ENCODE results near the gene SPNS1.
"Not testable (repeated sequence)": the region's sequence is repeated elsewhere in the genome, so short reads cannot be mapped to it uniquely, and the experiment has no call there.

SPNS1 gene

DNA sequence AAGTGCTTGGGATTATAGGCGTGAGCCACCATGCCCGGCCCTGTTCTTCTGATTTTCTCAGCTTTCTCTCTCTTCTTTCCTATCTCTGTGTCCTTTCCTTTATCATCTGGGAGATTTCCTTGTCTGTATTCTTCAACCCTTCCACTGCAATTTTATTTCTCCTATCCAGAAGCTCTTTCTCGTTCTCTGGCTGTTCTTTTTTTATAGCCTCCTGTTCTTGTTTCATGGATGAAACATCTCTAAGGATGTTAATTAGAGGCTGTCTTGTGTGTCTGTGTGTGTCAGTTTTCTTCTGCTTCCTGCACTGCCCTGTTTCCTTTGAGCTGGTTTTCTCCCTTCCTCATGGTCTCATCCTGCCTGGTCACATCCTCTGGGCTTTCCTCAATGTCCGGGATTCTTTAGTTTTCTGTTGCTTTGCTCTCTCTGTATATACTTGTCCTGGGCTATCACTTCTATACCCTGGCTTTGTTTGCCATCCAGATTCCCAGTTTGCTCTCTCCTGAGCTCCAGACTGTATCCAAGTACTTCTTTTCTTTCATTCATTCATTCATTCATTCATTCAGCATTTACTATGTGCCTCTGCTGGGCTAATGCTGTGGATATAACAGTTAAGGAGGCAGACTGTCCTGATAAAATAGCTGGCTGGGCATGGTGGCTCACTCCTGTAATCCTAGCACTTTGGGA, 12.7 kb downstream of the SPNS1 start:
- no peaks in the 10 kb centered on the region for H3K9me3 ChIP-seq (ENCODE audit: control insufficient read depth, insufficient read depth, low read length)
- no peaks in the 10 kb centered on the region for H3K27me3 ChIP-seq (ENCODE audit: control insufficient read depth, insufficient read depth, low read length)
- WGBS (ENCODE audit: insufficient coverage, insufficient read length): no CpG with 5 or more reads among the region's 4 CpGs
- H3K36me3 ChIP-seq (ENCODE audit: control insufficient read depth, insufficient read depth, low read length): no peaks in the 10 kb centered on the region
- DNase-seq (ENCODE audit: low read depth, low spot score): no peak
- H3K4me3 ChIP-seq (ENCODE audit: low read length): no peak overlapping the region
- no peaks in the 10 kb centered on the region for H3K4me1 ChIP-seq (ENCODE audit: control insufficient read depth, insufficient read depth, low read length)
- H3K27ac ChIP-seq (ENCODE audit: low read length): no peak overlapping the region

DNA sequence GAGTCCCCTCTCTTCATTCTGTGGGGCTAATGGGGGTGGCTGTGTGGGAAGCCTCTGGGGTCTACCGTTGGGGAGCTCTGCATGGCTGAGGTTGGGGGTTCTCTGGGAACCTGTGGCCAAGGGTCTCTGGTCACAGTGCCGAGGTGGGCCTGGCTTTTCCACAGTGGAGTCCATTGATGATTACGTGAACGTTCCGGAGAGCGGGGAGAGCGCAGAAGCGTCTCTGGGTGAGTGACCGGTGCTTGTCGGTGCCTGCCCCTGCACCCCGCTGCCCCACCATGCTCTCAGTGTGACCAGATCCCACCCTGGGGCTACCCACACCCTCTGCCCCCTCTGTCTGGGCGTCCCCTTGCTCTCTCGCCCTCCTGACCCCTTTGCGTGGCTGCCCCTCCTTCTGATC, 14.8 kb downstream of the SPNS1 start:
- no peak for DNase-seq (ENCODE audit: low read depth, low spot score)
- Histone ChIP-seq H3K27me3 (ENCODE audit: control insufficient read depth, insufficient read depth, low read length) (no peaks in the 10 kb centered on the region), H3K4me1 (ENCODE audit: control insufficient read depth, insufficient read depth, low read length) (no peaks in the 10 kb centered on the region), H3K27ac (ENCODE audit: low read length) (no peak overlapping the region), H3K36me3 (ENCODE audit: control insufficient read depth, insufficient read depth, low read length) (no peaks in the 10 kb centered on the region), H3K9me3 (ENCODE audit: control insufficient read depth, insufficient read depth, low read length) (no peaks in the 10 kb centered on the region), H3K4me3 (ENCODE audit: low read length) (no peak overlapping the region)
- WGBS (ENCODE audit: insufficient coverage, insufficient read length): no CpG with 5 or more reads among the region's 14 CpGs

DNA sequence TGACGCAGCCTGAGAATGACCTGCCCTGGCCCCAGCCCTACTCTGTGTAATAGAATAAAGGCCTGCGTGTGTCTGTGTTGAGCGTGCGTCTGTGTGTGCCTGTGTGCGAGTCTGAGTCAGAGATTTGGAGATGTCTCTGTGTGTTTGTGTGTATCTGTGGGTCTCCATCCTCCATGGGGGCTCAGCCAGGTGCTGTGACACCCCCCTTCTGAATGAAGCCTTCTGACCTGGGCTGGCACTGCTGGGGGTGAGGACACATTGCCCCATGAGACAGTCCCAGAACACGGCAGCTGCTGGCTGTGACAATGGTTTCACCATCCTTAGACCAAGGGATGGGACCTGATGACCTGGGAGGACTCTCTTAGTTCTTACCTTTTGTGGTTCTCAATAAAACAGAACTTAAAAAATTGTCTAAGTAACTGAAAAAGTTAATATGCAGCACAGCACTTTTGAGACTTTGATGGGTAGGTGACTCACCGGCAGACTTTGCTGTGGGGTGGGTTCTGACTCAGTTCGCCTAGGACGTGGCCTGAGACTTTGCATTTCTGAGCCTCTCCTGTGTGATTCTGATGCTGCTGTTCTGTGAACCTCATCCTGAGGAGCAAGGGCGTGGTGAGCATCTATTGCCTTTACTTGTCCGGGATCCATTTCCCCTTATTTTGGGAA, 15.9 kb downstream of the SPNS1 start:
- WGBS (ENCODE audit: insufficient coverage, insufficient read length): no CpG with 5 or more reads among the region's 11 CpGs

GRCh38 chr16:28991687-28992086, 17.1 kb downstream of the SPNS1 start:
- Histone ChIP-seq H3K36me3 (ENCODE audit: control insufficient read depth, insufficient read depth, low read length) (no peaks in the 10 kb centered on the region), H3K4me3 (ENCODE audit: low read length) (no peak overlapping the region), H3K27ac (ENCODE audit: low read length) (no peak overlapping the region), H3K9me3 (ENCODE audit: control insufficient read depth, insufficient read depth, low read length) (no peaks in the 10 kb centered on the region), H3K4me1 (ENCODE audit: control insufficient read depth, insufficient read depth, low read length) (no peaks in the 10 kb centered on the region), H3K27me3 (ENCODE audit: control insufficient read depth, insufficient read depth, low read length) (no peaks in the 10 kb centered on the region)
- DNase-seq (ENCODE audit: low read depth, low spot score): no peak
- no CpG with 5 or more reads among the region's 8 CpGs for WGBS (ENCODE audit: insufficient coverage, insufficient read length)

More for the DNA sequence above, 15.9 kb downstream of the SPNS1 start:
- no peaks in the 10 kb centered on the region for H3K36me3 ChIP-seq (ENCODE audit: control insufficient read depth, insufficient read depth, low read length)
- no peaks in the 10 kb centered on the region for H3K27me3 ChIP-seq (ENCODE audit: control insufficient read depth, insufficient read depth, low read length)
- no peak overlapping the region for H3K27ac ChIP-seq (ENCODE audit: low read length)
- H3K9me3 ChIP-seq (ENCODE audit: control insufficient read depth, insufficient read depth, low read length): no peaks in the 10 kb centered on the region
- no peaks in the 10 kb centered on the region for H3K4me1 ChIP-seq (ENCODE audit: control insufficient read depth, insufficient read depth, low read length)
- H3K4me3 ChIP-seq (ENCODE audit: low read length): no peak overlapping the region
- DNase-seq (ENCODE audit: low read depth, low spot score): no peak

- no CpG with 5 or more reads among the region's 10 CpGs for WGBS (ENCODE audit: insufficient coverage, insufficient read length)
- H3K4me1 ChIP-seq (ENCODE audit: control insufficient read depth, insufficient read depth, low read length): no peaks in the 10 kb centered on the region
- no peak for DNase-seq (ENCODE audit: low read depth, low spot score)
- H3K27ac ChIP-seq (ENCODE audit: low read length): no peak overlapping the region
- H3K4me3 ChIP-seq (ENCODE audit: low read length): no peak overlapping the region
- no peaks in the 10 kb centered on the region for H3K27me3 ChIP-seq (ENCODE audit: control insufficient read depth, insufficient read depth, low read length)
- no peaks in the 10 kb centered on the region for H3K9me3 ChIP-seq (ENCODE audit: control insufficient read depth, insufficient read depth, low read length)
- no peaks in the 10 kb centered on the region for H3K36me3 ChIP-seq (ENCODE audit: control insufficient read depth, insufficient read depth, low read length)
Observed at GRCh38 chr16:28992496-28992895, 17.9 kb downstream of the SPNS1 start.

GRCh38 chr16:28998837-28999236, 24.3 kb downstream of the SPNS1 start:
- WGBS (ENCODE audit: insufficient coverage, insufficient read length): no CpG with 5 or more reads among the region's 3 CpGs
- Histone ChIP-seq H3K27ac (ENCODE audit: low read length) (no peak overlapping the region), H3K9me3 (ENCODE audit: control insufficient read depth, insufficient read depth, low read length) (no peaks in the 10 kb centered on the region), H3K4me3 (ENCODE audit: low read length) (no peak overlapping the region), H3K27me3 (ENCODE audit: control insufficient read depth, insufficient read depth, low read length) (no peaks in the 10 kb centered on the region), H3K4me1 (ENCODE audit: control insufficient read depth, insufficient read depth, low read length) (no peaks in the 10 kb centered on the region), H3K36me3 (ENCODE audit: control insufficient read depth, insufficient read depth, low read length) (no peaks in the 10 kb centered on the region)
- no peak for DNase-seq (ENCODE audit: low read depth, low spot score)

DNA sequence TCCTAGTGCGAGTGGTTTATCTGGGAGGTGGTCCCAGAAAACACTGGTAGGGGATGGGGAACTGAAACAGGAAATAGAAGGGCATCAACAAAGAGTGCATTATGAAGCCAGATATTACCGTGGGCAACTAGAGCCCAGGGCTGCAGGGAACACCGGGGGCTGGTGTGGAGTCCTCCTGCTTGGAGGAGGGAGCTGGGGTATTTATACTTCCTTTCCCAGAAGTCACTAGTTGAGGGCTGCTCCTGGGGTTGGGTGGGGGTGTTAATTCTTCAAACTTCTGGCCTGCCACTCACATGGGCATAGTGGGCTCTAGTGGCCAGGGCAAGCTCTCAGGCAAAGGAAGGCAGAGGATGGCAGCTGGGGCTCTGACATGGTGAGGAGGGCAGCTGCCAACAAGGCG, 25.0 kb downstream of the SPNS1 start:
- Histone ChIP-seq H3K4me1 (ENCODE audit: control insufficient read depth, insufficient read depth, low read length) (no peaks in the 10 kb centered on the region), H3K27me3 (ENCODE audit: control insufficient read depth, insufficient read depth, low read length) (no peaks in the 10 kb centered on the region), H3K9me3 (ENCODE audit: control insufficient read depth, insufficient read depth, low read length) (no peaks in the 10 kb centered on the region), H3K27ac (ENCODE audit: low read length) (no peak overlapping the region), H3K4me3 (ENCODE audit: low read length) (no peak overlapping the region), H3K36me3 (ENCODE audit: control insufficient read depth, insufficient read depth, low read length) (no peaks in the 10 kb centered on the region)
- DNase-seq (ENCODE audit: low read depth, low spot score): no peak
- no CpG with 5 or more reads among the region's 4 CpGs for WGBS (ENCODE audit: insufficient coverage, insufficient read length)

DNA sequence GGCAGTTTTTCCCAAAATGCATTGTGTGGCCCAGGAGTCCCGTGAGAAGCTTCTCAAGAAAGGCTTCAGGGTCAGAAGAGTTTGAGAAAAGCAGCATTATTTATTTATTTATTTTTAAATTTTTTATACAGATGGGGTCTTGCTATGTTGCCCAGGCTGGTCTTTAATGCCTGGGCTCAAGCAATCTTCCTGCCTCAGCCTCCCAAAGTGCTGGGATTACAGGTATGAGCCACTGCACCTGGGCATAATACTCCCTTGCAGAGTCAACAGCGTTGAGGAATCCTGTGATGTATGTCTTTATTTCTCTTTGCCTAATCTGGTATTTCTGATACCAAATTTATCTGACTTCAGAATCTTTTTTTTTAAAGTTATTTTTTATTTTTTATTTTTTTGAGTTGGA, 25.4 kb downstream of the SPNS1 start:
- H3K27ac ChIP-seq (ENCODE audit: low read length): no peak overlapping the region
- no peaks in the 10 kb centered on the region for H3K36me3 ChIP-seq (ENCODE audit: control insufficient read depth, insufficient read depth, low read length)
- no peak overlapping the region for H3K4me3 ChIP-seq (ENCODE audit: low read length)
- DNase-seq (ENCODE audit: low read depth, low spot score): no peak
- H3K27me3 ChIP-seq (ENCODE audit: control insufficient read depth, insufficient read depth, low read length): no peaks in the 10 kb centered on the region
- H3K9me3 ChIP-seq (ENCODE audit: control insufficient read depth, insufficient read depth, low read length): no peaks in the 10 kb centered on the region
- no peaks in the 10 kb centered on the region for H3K4me1 ChIP-seq (ENCODE audit: control insufficient read depth, insufficient read depth, low read length)
- no CpG with 5 or more reads among the region's 2 CpGs for WGBS (ENCODE audit: insufficient coverage, insufficient read length)

- no CpG with 5 or more reads among the region's 9 CpGs for WGBS (ENCODE audit: insufficient coverage, insufficient read length)
Observed at GRCh38 chr16:29004496-29005139, 30.0 kb downstream of the SPNS1 start.

GRCh38 chr16:29007730-29008593, 33.4 kb downstream of the SPNS1 start:
- DNase-seq (ENCODE audit: low read depth, low spot score): no peak
- Histone ChIP-seq H3K4me3 (ENCODE audit: low read length) (no peak overlapping the region), H3K36me3 (ENCODE audit: control insufficient read depth, insufficient read depth, low read length) (no peaks in the 10 kb centered on the region), H3K4me1 (ENCODE audit: control insufficient read depth, insufficient read depth, low read length) (no peaks in the 10 kb centered on the region), H3K27ac (ENCODE audit: low read length) (no peak overlapping the region), H3K9me3 (ENCODE audit: control insufficient read depth, insufficient read depth, low read length) (no peaks in the 10 kb centered on the region), H3K27me3 (ENCODE audit: control insufficient read depth, insufficient read depth, low read length) (no peaks in the 10 kb centered on the region)
- no CpG with 5 or more reads among the region's 10 CpGs for WGBS (ENCODE audit: insufficient coverage, insufficient read length)

More at GRCh38 chr16:29004496-29005139, 30.0 kb downstream of the SPNS1 start:
- not testable (repeated sequence) for H3K27ac ChIP-seq (ENCODE audit: low read length); H3K4me3 ChIP-seq (ENCODE audit: low read length); H3K9me3 ChIP-seq (ENCODE audit: control insufficient read depth, insufficient read depth, low read length); H3K4me1 ChIP-seq (ENCODE audit: control insufficient read depth, insufficient read depth, low read length); H3K36me3 ChIP-seq (ENCODE audit: control insufficient read depth, insufficient read depth, low read length); DNase-seq (ENCODE audit: low read depth, low spot score); H3K27me3 ChIP-seq (ENCODE audit: control insufficient read depth, insufficient read depth, low read length)

Data from iPS DF 6.9 (cell line).